GM12875 (cell line): ENCODE results near the gene KMT2C.

ENCODE experiments used
- H3K4me3 ChIP-seq: one replicate; pipeline ENCODE4 v1.5.1; 2011; ENCODE audit warnings: low read depth, low read length, control low read depth
- CTCF ChIP-seq: IDR thresholded peaks from 2 replicates; pipeline ENCODE4 v1.5.1; 2011; ENCODE audit warnings: low read depth, mild to moderate bottlenecking, control low read depth, inconsistent platforms, low read length, moderate library complexity, borderline replicate concordance; ENCODE audit not compliant: insufficient read depth

KMT2C gene

GRCh38 chr7:152128741-152129461, 306.9 kb downstream of the KMT2C start:
- H3K4me3 ChIP-seq, result no peak overlapping the region
- TF ChIP-seq CTCF, result no peak

GRCh38 chr7:152128252-152128651, 307.6 kb downstream of the KMT2C start:
- no peak for TF ChIP-seq CTCF
- no peak overlapping the region for H3K4me3 ChIP-seq

- no peak overlapping the region for H3K4me3 ChIP-seq
- no peak for TF ChIP-seq CTCF
Measured at GRCh38 chr7:152127229-152127628, 308.6 kb downstream of the KMT2C start.

- no peak overlapping the region for H3K4me3 ChIP-seq
- TF ChIP-seq CTCF, result no peak
Measured at GRCh38 chr7:152126741-152127140, 309.1 kb downstream of the KMT2C start.

GRCh38 chr7:152122540-152122939, 313.3 kb downstream of the KMT2C start:
- TF ChIP-seq CTCF, result no peak
- H3K4me3 ChIP-seq, result no peak overlapping the region

GRCh38 chr7:152121432-152121831, 314.4 kb downstream of the KMT2C start:
- no peak overlapping the region for H3K4me3 ChIP-seq
- TF ChIP-seq CTCF, result no peak

GRCh38 chr7:152120776-152121175, 315.0 kb downstream of the KMT2C start:
- TF ChIP-seq CTCF, result no peak
- H3K4me3 ChIP-seq, result no peak overlapping the region
